ENCODE results near the gene ANP32A.
"Not testable (repeated sequence)": the region's sequence is repeated elsewhere in the genome, so short reads cannot be mapped to it uniquely, and the experiment has no call there.

Gene ANP32A

GRCh38 chr15:68763063-68763462 is 57.6 kb downstream of the ANP32A start:
- TF ChIP-seq POLR2A (IDR thresholded peaks at IDR 0.05; ENCODE audit: low read depth, low read length), result no peak
- no peak for TF ChIP-seq POLR2AphosphoS5 (IDR thresholded peaks at IDR 0.05; ENCODE audit: low read depth, low read length)
- no peak for TF ChIP-seq TAF1 (IDR thresholded peaks at IDR 0.05; ENCODE audit: borderline replicate concordance, low read depth, low read length)
- DNase-seq (ENCODE audit: insufficient read length) (no peak), FAIRE-seq (no peak)

GRCh38 chr15:68759982-68760579 is 60.6 kb downstream of the ANP32A start:
- FAIRE-seq, result not testable (repeated sequence)

GRCh38 chr15:68755731-68756130 is 65.0 kb downstream of the ANP32A start:
- no peak for DNase-seq (ENCODE audit: insufficient read length)
- no peak for FAIRE-seq
- TF ChIP-seq POLR2A (IDR thresholded peaks at IDR 0.05; ENCODE audit: low read depth, low read length) (no peak), TAF1 (IDR thresholded peaks at IDR 0.05; ENCODE audit: borderline replicate concordance, low read depth, low read length) (no peak), POLR2AphosphoS5 (IDR thresholded peaks at IDR 0.05; ENCODE audit: low read depth, low read length) (no peak)

More at GRCh38 chr15:68759982-68760579, 60.6 kb downstream of the ANP32A start:
- not testable (repeated sequence) for DNase-seq (ENCODE audit: insufficient read length)

GRCh38 chr15:68751622-68752021 is 69.1 kb downstream of the ANP32A start:
- DNase-seq (ENCODE audit: insufficient read length) (no peak), FAIRE-seq (no peak)
- TF ChIP-seq TAF1 (IDR thresholded peaks at IDR 0.05; ENCODE audit: borderline replicate concordance, low read depth, low read length) (no peak), POLR2A (IDR thresholded peaks at IDR 0.05; ENCODE audit: low read depth, low read length) (no peak)

- no peak for FAIRE-seq
- no peak for DNase-seq (ENCODE audit: insufficient read length)
Measured at GRCh38 chr15:68749793-68750192, 70.9 kb downstream of the ANP32A start.

GRCh38 chr15:68749365-68749764 is 71.3 kb downstream of the ANP32A start:
- no peak for TF ChIP-seq POLR2A (IDR thresholded peaks at IDR 0.05; ENCODE audit: low read depth, low read length)
- no peak for TF ChIP-seq POLR2AphosphoS5 (IDR thresholded peaks at IDR 0.05; ENCODE audit: low read depth, low read length)
- no peak for TF ChIP-seq TAF1 (IDR thresholded peaks at IDR 0.05; ENCODE audit: borderline replicate concordance, low read depth, low read length)

More at GRCh38 chr15:68749793-68750192, 70.9 kb downstream of the ANP32A start:
- TF ChIP-seq POLR2AphosphoS5 (IDR thresholded peaks at IDR 0.05; ENCODE audit: low read depth, low read length), result no peak
- no peak for TF ChIP-seq TAF1 (IDR thresholded peaks at IDR 0.05; ENCODE audit: borderline replicate concordance, low read depth, low read length)
- no peak for TF ChIP-seq POLR2A (IDR thresholded peaks at IDR 0.05; ENCODE audit: low read depth, low read length)

GRCh38 chr15:68743256-68743655 is 77.4 kb downstream of the ANP32A start:
- no peak for TF ChIP-seq POLR2A (IDR thresholded peaks at IDR 0.05; ENCODE audit: low read depth, low read length)
- no peak for TF ChIP-seq POLR2AphosphoS5 (IDR thresholded peaks at IDR 0.05; ENCODE audit: low read depth, low read length)
- TF ChIP-seq TAF1 (IDR thresholded peaks at IDR 0.05; ENCODE audit: borderline replicate concordance, low read depth, low read length), result no peak
- DNase-seq (ENCODE audit: insufficient read length) (no peak), FAIRE-seq (no peak)

More at GRCh38 chr15:68749365-68749764, 71.3 kb downstream of the ANP32A start:
- DNase-seq (ENCODE audit: insufficient read length) (no peak), FAIRE-seq (no peak)

GRCh38 chr15:68739390-68740080 is 81.2 kb downstream of the ANP32A start:
- DNase-seq (ENCODE audit: insufficient read length) (no peak), FAIRE-seq (no peak)
- no peak for TF ChIP-seq TAF1 (IDR thresholded peaks at IDR 0.05; ENCODE audit: borderline replicate concordance, low read depth, low read length)

GRCh38 chr15:68735610-68736009 is 85.1 kb downstream of the ANP32A start:
- FAIRE-seq (no peak), DNase-seq (ENCODE audit: insufficient read length) (no peak)
- TF ChIP-seq POLR2AphosphoS5 (IDR thresholded peaks at IDR 0.05; ENCODE audit: low read depth, low read length) (no peak), POLR2A (IDR thresholded peaks at IDR 0.05; ENCODE audit: low read depth, low read length) (no peak), TAF1 (IDR thresholded peaks at IDR 0.05; ENCODE audit: borderline replicate concordance, low read depth, low read length) (no peak)

GRCh38 chr15:68734881-68735280 is 85.8 kb downstream of the ANP32A start:
- no peak for TF ChIP-seq POLR2A (IDR thresholded peaks at IDR 0.05; ENCODE audit: low read depth, low read length)
- no peak for TF ChIP-seq TAF1 (IDR thresholded peaks at IDR 0.05; ENCODE audit: borderline replicate concordance, low read depth, low read length)
- no peak for TF ChIP-seq POLR2AphosphoS5 (IDR thresholded peaks at IDR 0.05; ENCODE audit: low read depth, low read length)
- no peak for FAIRE-seq

GRCh38 chr15:68734352-68734751 is 86.3 kb downstream of the ANP32A start:
- DNase-seq (ENCODE audit: insufficient read length) (no peak), FAIRE-seq (no peak)
- no peak for TF ChIP-seq POLR2A (IDR thresholded peaks at IDR 0.05; ENCODE audit: low read depth, low read length)
- no peak for TF ChIP-seq POLR2AphosphoS5 (IDR thresholded peaks at IDR 0.05; ENCODE audit: low read depth, low read length)
- no peak for TF ChIP-seq TAF1 (IDR thresholded peaks at IDR 0.05; ENCODE audit: borderline replicate concordance, low read depth, low read length)

More at GRCh38 chr15:68734881-68735280, 85.8 kb downstream of the ANP32A start:
- DNase-seq (ENCODE audit: insufficient read length), result no peak

GRCh38 chr15:68733666-68734065 is 87.0 kb downstream of the ANP32A start:
- FAIRE-seq (no peak), DNase-seq (ENCODE audit: insufficient read length) (no peak)
- TF ChIP-seq TAF1 (IDR thresholded peaks at IDR 0.05; ENCODE audit: borderline replicate concordance, low read depth, low read length), result no peak
- no peak for TF ChIP-seq POLR2A (IDR thresholded peaks at IDR 0.05; ENCODE audit: low read depth, low read length)
- TF ChIP-seq POLR2AphosphoS5 (IDR thresholded peaks at IDR 0.05; ENCODE audit: low read depth, low read length), result no peak
